HuH-7 (cell line): Measurements from ENCODE around the gene GYPA.
"Not testable (repeated sequence)": the region's sequence is repeated elsewhere in the genome, so short reads cannot be mapped to it uniquely, and the experiment has no call there.

Experiments used
- DNase-seq: peaks from one replicate; pipeline ENCODE4 v3.0.0; 2011; ENCODE audit warnings: low spot score

GYPA gene

DNA sequence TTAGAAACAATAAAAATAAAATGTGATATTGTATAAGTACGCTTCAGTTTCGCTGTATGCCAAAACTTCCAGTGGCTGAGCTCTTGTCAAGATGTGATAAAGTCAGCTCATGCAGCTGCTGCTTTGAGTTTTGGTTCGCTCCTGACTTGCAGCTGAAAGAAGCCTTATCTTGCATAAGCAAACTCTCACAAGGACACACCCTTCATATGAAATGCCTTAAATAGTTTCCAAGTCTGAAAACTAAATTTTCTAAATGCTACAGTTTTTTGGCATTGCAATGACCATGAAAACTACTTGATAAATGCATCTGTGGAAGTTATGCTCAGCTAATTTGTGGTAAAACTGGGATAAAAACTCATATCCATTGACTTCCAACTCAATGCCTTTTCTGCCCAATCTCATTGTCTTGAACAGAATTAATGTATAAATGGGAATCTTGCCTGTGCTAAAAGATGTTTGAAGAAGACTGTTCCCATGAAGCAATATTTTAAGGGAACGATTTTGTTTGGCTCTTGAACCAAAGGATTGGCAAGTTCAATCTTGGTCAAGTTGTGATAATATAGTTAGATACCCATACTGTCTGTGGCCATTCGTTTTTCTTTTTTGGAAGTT lies 11.7 kb downstream of the GYPA start:
- not testable (repeated sequence) for DNase-seq

DNA sequence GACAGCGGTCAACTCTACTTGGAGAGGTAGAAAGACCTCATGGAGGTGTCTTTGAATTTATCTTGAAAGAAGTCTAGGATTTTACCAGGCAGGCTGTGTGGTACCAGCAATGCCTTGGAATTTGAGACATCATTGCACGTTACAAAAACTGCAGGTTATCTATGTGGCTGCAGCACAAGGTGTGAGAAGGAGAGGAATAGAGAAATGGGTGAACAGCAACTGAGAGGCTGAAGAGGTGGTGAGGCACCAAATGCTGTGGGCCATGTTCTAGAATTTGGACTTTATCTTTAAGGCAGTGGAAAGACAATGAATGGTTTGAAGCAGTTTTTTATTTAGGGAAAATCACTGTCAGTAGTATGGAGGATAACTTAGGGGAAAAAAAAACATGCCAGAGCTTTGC lies 15.4 kb downstream of the GYPA start:
- DNase-seq: not testable (repeated sequence)

DNA sequence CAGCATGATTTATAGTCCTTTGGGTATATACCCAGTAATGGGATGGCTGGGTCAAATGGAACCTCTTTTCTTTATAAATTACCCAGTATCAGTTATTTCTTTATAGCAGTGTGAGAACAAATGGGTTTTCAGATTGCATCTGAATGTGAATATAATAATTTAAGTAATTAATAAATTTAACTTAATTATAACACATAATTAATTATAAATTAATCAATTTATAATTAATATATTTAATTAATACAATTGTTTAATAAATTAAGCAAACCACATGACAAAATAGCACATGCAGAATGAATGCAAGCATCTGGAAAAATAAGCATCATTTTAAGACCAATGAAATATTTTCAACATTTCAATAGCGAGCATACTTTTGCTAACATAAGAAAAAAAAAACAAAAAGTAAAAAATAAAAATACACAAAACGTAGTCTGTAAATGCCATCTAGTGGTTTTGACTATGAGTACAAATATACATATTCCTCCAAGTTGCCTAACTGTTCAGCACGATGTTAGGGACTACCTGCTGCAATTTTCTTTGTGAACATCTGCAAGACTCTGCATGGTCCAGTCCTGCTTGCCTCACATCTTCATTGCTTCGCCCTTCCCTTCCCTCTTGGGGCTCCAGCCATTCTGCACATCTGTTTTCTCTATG lies 16.4 kb downstream of the GYPA start:
- DNase-seq: not testable (repeated sequence)

DNA sequence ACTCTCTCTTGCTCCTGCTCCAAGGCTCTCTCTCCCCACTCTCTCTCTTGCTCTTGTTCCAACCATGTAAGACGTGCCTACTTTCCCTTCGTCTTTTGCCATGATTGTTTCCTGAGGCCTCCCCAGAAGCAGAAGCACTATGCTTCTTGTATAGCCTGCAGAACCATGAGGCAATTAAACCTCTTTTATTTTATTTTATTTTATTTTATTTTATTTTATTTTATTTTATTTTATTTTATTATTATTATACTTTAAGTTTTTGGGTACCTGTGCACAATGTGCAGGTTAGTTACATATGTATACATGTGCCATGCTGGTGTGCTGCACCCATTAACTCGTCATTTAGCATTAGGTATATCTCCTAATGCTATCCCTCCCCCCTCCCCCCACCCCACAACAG lies 17.2 kb downstream of the GYPA start:
- DNase-seq: not testable (repeated sequence)

DNA sequence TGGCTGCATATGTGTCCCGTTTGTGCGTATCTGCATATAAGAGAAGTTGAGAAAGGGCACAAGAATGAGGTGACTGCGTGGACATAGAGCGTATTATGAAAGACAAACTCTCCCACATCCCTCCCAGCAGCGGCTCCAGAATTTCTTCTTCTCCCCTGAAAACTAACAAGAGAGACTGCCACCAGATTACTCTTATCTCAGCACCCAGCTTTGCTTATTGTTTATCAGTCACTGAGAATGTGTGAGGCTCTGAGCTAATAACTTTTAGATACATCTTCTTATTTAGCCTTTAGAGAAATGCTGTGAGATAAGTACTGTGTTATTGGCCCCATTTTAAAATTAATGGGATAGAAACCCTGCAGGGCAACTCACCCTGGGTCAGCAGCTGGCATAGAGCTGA lies 20.8 kb downstream of the GYPA start:
- DNase-seq: not testable (repeated sequence)

DNA sequence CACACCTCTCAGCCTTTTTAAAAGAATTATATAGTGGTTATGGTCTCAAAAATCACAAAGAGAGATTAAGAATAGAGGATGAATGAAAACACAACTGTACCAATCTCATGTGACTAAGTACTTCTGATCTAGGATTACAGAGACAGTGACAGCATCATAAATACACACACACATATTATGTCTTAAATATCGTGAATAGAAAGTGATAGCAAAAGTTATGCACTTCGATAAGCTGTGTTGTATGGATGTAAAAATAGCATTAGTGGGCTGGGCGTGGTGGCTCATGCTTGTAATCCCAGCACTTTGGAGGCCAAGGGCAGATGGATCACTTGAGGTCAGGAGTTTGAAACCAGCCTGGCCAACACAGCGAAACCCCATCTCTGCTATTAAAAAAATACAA lies 25.0 kb downstream of the GYPA start:
- no peak for DNase-seq

DNA sequence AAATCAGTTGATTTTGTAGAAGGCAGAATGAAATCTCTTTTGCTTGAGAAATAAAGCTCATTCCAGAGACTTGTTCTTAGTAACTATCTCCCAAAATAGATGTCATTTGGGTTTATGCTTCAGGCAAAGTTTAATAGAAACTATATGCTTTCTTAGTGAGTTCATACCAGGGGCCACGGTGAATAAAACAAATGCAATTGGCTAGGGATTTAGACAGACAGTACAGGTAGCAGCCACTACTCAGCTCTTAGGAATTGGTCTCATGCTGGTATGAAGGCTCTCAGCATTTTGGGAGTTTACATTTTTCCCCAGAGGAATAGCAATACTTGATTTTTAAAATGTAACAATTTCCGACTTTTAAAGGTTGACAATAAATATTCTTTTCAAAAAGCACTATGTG lies 27.0 kb downstream of the GYPA start:
- no peak for DNase-seq

DNA sequence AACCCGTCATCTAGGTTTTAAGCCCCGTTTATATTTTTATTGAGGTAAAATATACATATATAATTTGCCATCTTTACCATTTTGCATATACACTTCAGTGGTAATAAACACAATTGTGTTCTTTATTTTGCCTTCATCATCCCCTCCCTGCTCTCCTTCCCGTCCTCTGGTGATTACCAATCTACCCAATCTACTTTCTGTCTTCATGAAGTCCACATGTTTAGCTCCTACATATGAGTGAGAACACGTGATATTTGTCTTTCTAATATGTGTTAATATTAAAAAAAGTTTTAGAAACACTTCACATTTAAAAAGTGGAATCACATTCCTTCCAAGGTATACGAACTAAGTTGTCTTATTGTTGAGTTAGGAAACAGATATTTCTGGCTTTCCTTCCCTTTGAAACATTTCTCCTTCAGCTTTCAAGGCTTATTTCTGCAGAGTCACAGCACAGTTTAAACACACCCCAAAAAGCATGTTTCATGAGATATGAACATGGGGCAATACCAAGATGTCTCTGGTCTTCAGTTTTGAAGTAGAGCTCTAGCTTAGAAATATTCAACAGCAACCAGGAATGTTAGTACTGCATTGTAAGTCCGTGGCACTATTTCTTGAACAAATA lies 35.9 kb downstream of the GYPA start:
- DNase-seq: no peak

DNA sequence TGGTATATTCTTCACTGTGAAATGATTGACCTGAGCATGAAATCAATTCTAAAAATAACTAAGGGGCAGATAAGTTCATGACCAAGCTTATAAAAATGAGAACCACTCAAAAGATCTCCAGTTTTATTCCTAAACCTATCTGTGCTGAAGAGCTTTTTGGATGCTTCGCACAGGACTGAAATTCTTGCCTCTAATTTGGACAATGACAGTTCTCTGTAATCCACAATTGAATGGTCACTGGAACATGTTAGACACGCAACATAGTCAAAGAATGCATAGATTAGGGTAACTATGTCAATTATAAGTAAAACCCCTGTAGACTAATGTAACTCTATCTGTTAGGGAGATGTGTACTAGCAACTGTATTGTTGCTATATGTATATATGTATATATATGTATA lies 42.7 kb downstream of the GYPA start:
- not testable (repeated sequence) for DNase-seq

DNA sequence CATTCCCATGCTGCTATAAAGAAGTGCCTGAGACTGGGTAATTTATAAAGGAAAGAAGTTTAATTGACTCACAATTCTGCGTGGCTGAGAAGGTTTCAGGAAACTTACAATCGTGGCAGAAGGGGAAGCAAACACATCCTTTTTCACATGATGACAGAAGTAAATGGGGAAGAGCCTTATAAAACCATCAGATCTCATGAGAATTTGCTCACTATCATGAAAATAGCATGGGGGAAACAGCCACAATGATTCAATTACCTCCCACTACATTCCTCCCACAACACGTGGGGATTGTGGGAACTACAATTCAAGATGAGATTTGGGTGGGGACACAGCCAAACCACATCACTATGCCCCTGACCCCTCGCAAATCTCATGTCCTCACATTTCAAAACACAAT lies 46.5 kb downstream of the GYPA start:
- DNase-seq: not testable (repeated sequence)

DNA sequence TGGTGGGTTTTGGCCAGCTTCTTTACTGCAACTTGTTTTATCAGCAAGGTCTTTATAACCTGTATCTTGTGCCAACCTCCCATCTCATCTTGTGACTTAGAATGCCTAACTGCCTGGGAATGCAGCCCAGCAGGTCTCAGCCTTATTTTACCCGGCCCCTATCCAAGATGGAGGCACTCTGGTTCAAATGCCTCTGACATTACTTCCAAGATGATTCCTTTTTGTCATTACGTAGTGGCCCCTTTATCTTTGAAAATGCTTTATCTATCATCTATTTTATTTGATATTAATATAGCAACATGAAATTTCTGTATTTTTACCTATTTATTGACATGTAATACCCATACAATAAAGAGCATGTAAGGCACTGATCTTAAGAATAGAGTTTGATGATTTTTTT lies 49.3 kb downstream of the GYPA start:
- not testable (repeated sequence) for DNase-seq

DNA sequence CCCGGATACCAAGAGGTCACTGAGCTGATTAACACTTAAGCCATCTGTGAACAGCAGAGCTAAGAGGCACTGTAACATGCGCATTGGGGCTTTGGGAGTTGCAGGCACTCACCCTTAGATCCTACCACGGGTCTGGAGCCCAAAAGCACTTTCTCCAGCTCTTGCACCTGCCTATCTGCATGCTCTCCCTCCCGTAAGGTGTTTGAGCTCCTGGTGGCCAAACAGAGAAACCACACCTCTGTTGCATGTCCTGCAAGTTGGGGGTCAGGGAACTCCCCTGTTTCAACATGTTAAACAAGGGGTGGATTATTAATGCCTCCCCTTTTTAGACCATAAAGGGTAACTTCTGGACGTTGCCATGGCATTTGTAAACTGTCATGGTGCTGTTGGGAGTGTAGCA lies 49.8 kb downstream of the GYPA start:
- no peak for DNase-seq

DNA sequence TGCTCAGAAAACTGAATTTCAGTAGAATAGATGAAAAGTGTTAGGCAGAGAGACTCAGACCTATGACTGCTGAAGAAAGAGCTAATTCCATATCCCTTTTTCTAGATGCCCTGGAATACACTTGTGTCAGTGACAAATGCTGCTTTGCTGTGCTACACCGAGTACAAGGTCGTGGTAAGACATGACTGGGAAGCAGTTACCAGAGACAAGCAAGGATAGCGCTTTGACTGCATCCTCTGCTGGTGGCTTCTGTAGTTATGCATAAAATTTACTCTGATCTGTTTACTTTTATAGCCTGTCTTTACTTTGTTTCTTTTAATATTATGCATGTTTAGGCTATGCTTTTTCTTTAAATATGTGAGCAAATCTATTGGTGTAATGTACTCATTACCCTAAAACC lies 58.5 kb downstream of the GYPA start:
- not testable (repeated sequence) for DNase-seq

DNA sequence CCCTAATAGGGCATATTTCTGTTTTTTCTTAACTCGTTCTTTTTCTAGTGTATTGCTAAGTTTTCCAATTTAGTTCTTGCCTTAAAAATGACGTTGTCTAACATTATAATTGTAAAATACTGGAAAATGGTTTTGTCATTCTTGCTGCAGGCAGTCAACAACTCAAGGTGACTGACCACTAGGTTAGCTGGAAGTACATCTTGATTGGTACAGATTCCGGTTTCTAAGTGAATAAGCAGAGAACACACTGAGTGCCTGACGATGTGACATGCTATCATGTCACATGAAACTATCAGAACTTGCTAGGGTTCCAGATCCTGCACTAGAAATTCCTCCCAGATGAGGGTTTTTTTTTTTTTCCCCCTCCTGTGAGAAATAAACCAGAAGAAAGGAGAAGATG lies 60.4 kb downstream of the GYPA start:
- not testable (repeated sequence) for DNase-seq

DNA sequence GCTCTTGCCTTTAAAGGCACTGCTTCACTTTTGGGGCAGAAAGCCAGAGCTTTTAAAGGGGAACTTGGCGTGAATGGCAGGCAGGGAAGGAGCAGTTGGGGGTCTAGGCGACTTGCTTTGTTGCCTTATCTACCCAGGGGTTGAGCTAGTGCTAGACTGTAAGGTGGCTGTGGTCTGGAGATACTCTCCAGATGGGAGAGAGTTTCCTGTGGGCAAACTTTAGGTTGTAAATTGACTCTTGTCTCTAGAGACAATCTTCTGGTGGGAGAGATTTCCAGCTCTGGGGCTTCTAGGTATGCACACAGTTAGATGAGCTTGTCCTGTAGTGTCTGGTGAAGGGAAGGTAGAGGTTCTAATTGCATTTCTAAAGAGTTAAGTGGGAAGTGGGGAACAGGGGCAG lies 61.8 kb downstream of the GYPA start:
- not testable (repeated sequence) for DNase-seq

DNA sequence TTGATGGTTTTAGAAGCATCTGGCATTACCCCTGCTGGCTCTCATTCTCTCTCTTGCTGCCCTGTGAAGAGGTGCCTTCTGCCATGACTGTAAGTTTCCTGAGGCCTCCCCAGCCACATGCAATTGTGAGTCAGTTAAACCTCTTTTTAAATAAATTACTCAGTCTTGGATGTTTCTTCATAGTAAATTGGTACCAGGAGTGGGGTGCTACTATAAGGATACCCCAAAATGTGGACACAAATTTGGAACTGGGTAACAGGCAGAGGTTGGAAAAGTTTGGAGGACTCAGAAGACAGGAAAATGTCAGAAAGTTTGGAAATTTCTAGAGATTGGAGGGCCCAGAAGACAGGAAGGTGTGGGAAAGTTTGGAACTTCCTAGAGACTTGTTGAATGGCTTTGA lies 79.0 kb downstream of the GYPA start:
- DNase-seq: not testable (repeated sequence)

DNA sequence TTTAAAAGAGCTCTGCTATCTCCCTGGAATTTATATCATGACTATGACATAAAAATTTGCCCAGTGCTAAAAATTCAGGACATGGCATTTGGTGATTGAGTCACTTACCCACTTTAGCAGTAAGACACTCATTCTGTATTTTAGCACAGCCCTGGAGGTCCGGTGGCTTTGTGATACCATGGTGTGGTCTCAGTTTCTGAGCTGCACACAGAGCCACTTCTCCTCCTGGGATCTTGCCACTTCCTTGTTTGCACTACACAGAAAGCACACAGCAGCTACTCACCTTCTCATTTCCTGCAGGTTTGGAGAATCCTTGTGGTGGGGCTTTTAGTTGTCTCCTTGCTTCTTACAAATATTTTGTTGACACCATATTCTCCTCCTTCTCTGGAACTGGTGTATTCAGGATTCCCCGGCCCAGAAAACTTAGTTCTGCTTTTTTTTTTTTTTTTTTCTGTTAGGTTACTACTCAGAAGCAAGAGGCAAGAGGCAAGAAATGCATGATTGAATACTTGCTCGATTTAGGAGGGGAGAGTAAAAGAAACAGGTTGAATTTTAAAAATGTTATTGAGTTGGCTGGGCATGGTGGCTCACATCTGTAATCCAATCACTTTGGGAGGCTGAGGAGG lies 80.2 kb downstream of the GYPA start:
- not testable (repeated sequence) for DNase-seq
